ENCODE data around the gene GBA3. TPM values are rescaled to one million over a fixed set of nuclear protein-coding genes. Genes with fewer than 3 reads are reported as not detected.

Gene GBA3
- polyA plus RNA-seq, 1 donor from 2014 or later, result not detected

GRCh38 chr4:22661443-22661842 lies 31.3 kb upstream of the GBA3 start:
- no peaks in the 10 kb centered on the region for H3K27me3 ChIP-seq (ENCODE audit: insufficient read depth, low read depth, low read length)
- no peaks in the 10 kb centered on the region for H4K20me1 ChIP-seq (ENCODE audit: insufficient read depth)
- no peak overlapping the region for H3K4me3 ChIP-seq (ENCODE audit: low read length)
- H3K27ac ChIP-seq (ENCODE audit: low read length), result no peak overlapping the region
- no peak overlapping the region for H2AFZ ChIP-seq (ENCODE audit: low read depth, low read length)
- no peak overlapping the region for H3K4me2 ChIP-seq (ENCODE audit: low read length)
- H3K9ac ChIP-seq (ENCODE audit: low read length), result no peak overlapping the region
- no peaks in the 10 kb centered on the region for H3F3A ChIP-seq (ENCODE audit: insufficient read depth, low read length, poor library complexity, severe bottlenecking)
- TF ChIP-seq MXI1 (conservative IDR thresholded peaks at IDR 0.05; ENCODE audit: poor library complexity, severe bottlenecking), result no peak
- H3K79me2 ChIP-seq (replicated peaks; ENCODE audit: insufficient read depth, low read length), result no peaks in the 10 kb centered on the region
- H3K36me3 ChIP-seq (ENCODE audit: insufficient read depth, low read length), result no peaks in the 10 kb centered on the region
- no peaks in the 10 kb centered on the region for H3K9me2 ChIP-seq (ENCODE audit: insufficient read depth, low read length)
- H3K9me3 ChIP-seq (ENCODE audit: low read length), result no peaks in the 10 kb centered on the region

DNA sequence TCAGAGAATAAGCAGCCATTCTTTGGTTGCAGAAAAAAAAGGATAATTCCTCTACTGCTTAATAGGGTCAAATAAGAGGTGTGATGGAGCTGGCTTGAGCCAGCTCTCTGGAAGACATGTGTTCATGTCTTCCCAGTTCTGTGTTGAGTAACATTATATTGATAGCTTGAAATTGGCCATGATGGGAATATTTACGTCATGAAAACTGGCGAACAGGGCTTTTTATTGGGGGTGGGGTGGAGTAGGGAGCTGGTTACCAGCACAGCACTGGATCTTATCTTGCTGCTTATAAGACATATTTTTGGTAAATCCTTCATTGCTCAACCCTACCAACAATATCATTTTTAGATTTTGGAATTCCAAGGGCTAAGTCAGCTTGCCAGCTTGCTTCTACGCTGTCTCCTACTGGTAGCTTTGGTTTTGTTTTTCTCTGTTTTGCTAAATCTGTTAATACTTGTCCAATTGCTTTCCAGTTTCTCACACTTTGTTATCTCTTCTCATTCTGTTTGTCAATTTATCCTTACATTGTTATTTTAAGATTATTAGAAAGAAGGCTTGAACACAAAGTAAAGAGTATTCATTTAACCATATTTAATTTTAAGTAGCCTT lies 25.3 kb upstream of the GBA3 start:
- H3K4me2 ChIP-seq (ENCODE audit: low read length), result no peak overlapping the region
- no peaks in the 10 kb centered on the region for H3K79me2 ChIP-seq (replicated peaks; ENCODE audit: insufficient read depth, low read length)
- no peak overlapping the region for H3K9ac ChIP-seq (ENCODE audit: low read length)

More for the DNA sequence above, 25.3 kb upstream of the GBA3 start:
- Histone ChIP-seq H3F3A (ENCODE audit: insufficient read depth, low read length, poor library complexity, severe bottlenecking) (no peaks in the 10 kb centered on the region), H4K20me1 (ENCODE audit: insufficient read depth) (no peaks in the 10 kb centered on the region), H3K4me3 (ENCODE audit: low read length) (no peak overlapping the region), H2AFZ (ENCODE audit: low read depth, low read length) (no peak overlapping the region), H3K9me3 (ENCODE audit: low read length) (no peaks in the 10 kb centered on the region), H3K27ac (ENCODE audit: low read length) (no peak overlapping the region), H3K27me3 (ENCODE audit: insufficient read depth, low read depth, low read length) (no peaks in the 10 kb centered on the region), H3K9me2 (ENCODE audit: insufficient read depth, low read length) (no peaks in the 10 kb centered on the region), H3K36me3 (ENCODE audit: insufficient read depth, low read length) (no peaks in the 10 kb centered on the region)
- no peak for TF ChIP-seq EP300 (conservative IDR thresholded peaks at IDR 0.05; ENCODE audit: poor library complexity, severe bottlenecking)
- TF ChIP-seq RAD21 (conservative IDR thresholded peaks at IDR 0.05), result no peak
- TF ChIP-seq CTCF (IDR thresholded peaks at IDR 0.05; ENCODE audit: poor library complexity, severe bottlenecking), result no peak
- no peak for TF ChIP-seq MXI1 (conservative IDR thresholded peaks at IDR 0.05; ENCODE audit: poor library complexity, severe bottlenecking)
- no peak for TF ChIP-seq TAF1 (IDR thresholded peaks at IDR 0.05; ENCODE audit: low read depth)
- no peak for TF ChIP-seq POLR2AphosphoS5 (IDR thresholded peaks at IDR 0.05)
- TF ChIP-seq SMC3 (conservative IDR thresholded peaks at IDR 0.05; ENCODE audit: poor library complexity), result no peak
- TF ChIP-seq, protein P1, sequence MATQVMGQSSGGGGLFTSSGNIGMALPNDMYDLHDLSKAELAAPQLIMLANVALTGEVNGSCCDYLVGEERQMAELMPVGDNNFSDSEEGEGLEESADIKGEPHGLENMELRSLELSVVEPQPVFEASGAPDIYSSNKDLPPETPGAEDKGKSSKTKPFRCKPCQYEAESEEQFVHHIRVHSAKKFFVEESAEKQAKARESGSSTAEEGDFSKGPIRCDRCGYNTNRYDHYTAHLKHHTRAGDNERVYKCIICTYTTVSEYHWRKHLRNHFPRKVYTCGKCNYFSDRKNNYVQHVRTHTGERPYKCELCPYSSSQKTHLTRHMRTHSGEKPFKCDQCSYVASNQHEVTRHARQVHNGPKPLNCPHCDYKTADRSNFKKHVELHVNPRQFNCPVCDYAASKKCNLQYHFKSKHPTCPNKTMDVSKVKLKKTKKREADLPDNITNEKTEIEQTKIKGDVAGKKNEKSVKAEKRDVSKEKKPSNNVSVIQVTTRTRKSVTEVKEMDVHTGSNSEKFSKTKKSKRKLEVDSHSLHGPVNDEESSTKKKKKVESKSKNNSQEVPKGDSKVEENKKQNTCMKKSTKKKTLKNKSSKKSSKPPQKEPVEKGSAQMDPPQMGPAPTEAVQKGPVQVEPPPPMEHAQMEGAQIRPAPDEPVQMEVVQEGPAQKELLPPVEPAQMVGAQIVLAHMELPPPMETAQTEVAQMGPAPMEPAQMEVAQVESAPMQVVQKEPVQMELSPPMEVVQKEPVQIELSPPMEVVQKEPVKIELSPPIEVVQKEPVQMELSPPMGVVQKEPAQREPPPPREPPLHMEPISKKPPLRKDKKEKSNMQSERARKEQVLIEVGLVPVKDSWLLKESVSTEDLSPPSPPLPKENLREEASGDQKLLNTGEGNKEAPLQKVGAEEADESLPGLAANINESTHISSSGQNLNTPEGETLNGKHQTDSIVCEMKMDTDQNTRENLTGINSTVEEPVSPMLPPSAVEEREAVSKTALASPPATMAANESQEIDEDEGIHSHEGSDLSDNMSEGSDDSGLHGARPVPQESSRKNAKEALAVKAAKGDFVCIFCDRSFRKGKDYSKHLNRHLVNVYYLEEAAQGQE (IDR thresholded peaks at IDR 0.05; ENCODE audit: borderline replicate concordance), result no peak
- no peak for TF ChIP-seq EZH2 (IDR thresholded peaks at IDR 0.05; ENCODE audit: borderline replicate concordance, insufficient read depth, low read length, poor library complexity, severe bottlenecking)
